Fibroblast of lung (primary cell): ENCODE data around the gene PRMT3. TPM values are rescaled to one million over a fixed set of nuclear protein-coding genes. Genes with fewer than 3 reads are reported as not detected.

ENCODE experiments used
- DNase-seq, 2 donors: peaks; one replicate each; pipeline versions ENCODE4 v3.0.0 to v3.0.0-alpha.2; 2010; ENCODE audit warnings: low read depth in 2 of 2
- H2AFZ ChIP-seq: 2 replicates; pipeline ENCODE4 v1.5.1; 2012; ENCODE audit warnings: low read length, control low read depth, inconsistent platforms
- H3K27ac ChIP-seq: 2 replicates; pipeline ENCODE4 v1.5.1; 2011; ENCODE audit warnings: low read length, control low read depth; ENCODE audit not compliant: insufficient read depth
- H3K27me3 ChIP-seq: 2 replicates; pipeline ENCODE4 v1.5.1; 2011; ENCODE audit warnings: mild to moderate bottlenecking, low read length; ENCODE audit not compliant: control insufficient read depth, insufficient read depth
- H3K36me3 ChIP-seq: 2 replicates; pipeline ENCODE4 v1.5.1; 2011; ENCODE audit warnings: low read length; ENCODE audit not compliant: control insufficient read depth, insufficient read depth
- H3K4me1 ChIP-seq: 2 replicates; pipeline ENCODE4 v1.5.1; 2011; ENCODE audit warnings: low read length; ENCODE audit not compliant: control insufficient read depth, insufficient read depth; ENCODE audit errors: extremely low read depth
- H3K4me2 ChIP-seq: 2 replicates; pipeline ENCODE4 v1.5.1; 2011; ENCODE audit warnings: low read length, control low read depth; ENCODE audit not compliant: insufficient read depth; ENCODE audit errors: extremely low read depth
- H3K4me3 ChIP-seq, 4 experiments: fragments of 200-600 bp in 1 of 4; sonication (generic) in 1 of 4; replicated peaks in 1 of 4; 2 replicates each; pipeline ENCODE4 v1.5.1; 2011 to 2016; ENCODE audit warnings: low read length in 4 of 4, low read depth in 3 of 4, mild to moderate bottlenecking in 3 of 4, control low read depth in 2 of 4, inconsistent platforms in 1 of 4, mixed read lengths in 1 of 4; ENCODE audit not compliant: insufficient read depth in 1 of 4; ENCODE audit errors: control extremely low read depth in 1 of 4
- H3K79me2 ChIP-seq: 2 replicates; pipeline ENCODE4 v1.5.1; 2012; ENCODE audit warnings: mild to moderate bottlenecking, low read length, inconsistent platforms; ENCODE audit not compliant: control insufficient read depth, insufficient read depth
- H3K9ac ChIP-seq: 2 replicates; pipeline ENCODE4 v1.5.1; 2011; ENCODE audit warnings: mild to moderate bottlenecking, low read length, control low read depth; ENCODE audit not compliant: insufficient read depth
- H3K9me3 ChIP-seq: 2 replicates; pipeline ENCODE4 v1.5.1; 2012; ENCODE audit warnings: low read depth, low read length; ENCODE audit not compliant: control insufficient read depth, insufficient read depth
- H4K20me1 ChIP-seq: 2 replicates; pipeline ENCODE4 v1.5.1; 2011; ENCODE audit warnings: low read length; ENCODE audit not compliant: control insufficient read depth, insufficient read depth; ENCODE audit errors: extremely low read depth
- EZH2 ChIP-seq: IDR thresholded peaks from 2 replicates; pipeline ENCODE4 v1.5.1; 2012; ENCODE audit warnings: low read length, control low read depth, mild to moderate bottlenecking; ENCODE audit errors: missing control alignments
- polyA plus RNA-seq, 2 donors: library from polyadenylated mRNA; depleted of rRNA in 1 of 2; stranded (reverse) in 1 of 2; unstranded in 1 of 2; fragments of >200 nt; gene quantifications; 2 replicates each; pipeline ENCODE4 v1.2.1, GENCODE V29; 2011 to 2012; ENCODE audit warnings: missing spikeins in 1 of 2
- total RNA-seq: library from RNA; depleted of rRNA; stranded (reverse); fragments of >200 nt; gene quantifications from 2 replicates; pipeline ENCODE4 v1.2.1, GENCODE V29; 2014
- TF ChIP-seq, protein P1 (sequence below), 2 donors: IDR thresholded peaks in 1 of 2; conservative IDR thresholded peaks in 1 of 2; 1 replicate in 1 of 2; 2 replicates in 1 of 2; pipeline ENCODE4 v1.5.1; 2011 to 2012; ENCODE audit warnings: low read length in 2 of 2, control low read depth in 1 of 2, inconsistent platforms in 1 of 2, low read depth in 1 of 2, mild to moderate bottlenecking in 1 of 2

The PRMT3 gene
- total and polyA plus RNA-seq, 2 donors (not counting 1 experiment from before 2014, with no cell fraction given) = 13.0 to 14.2 TPM

DNA sequence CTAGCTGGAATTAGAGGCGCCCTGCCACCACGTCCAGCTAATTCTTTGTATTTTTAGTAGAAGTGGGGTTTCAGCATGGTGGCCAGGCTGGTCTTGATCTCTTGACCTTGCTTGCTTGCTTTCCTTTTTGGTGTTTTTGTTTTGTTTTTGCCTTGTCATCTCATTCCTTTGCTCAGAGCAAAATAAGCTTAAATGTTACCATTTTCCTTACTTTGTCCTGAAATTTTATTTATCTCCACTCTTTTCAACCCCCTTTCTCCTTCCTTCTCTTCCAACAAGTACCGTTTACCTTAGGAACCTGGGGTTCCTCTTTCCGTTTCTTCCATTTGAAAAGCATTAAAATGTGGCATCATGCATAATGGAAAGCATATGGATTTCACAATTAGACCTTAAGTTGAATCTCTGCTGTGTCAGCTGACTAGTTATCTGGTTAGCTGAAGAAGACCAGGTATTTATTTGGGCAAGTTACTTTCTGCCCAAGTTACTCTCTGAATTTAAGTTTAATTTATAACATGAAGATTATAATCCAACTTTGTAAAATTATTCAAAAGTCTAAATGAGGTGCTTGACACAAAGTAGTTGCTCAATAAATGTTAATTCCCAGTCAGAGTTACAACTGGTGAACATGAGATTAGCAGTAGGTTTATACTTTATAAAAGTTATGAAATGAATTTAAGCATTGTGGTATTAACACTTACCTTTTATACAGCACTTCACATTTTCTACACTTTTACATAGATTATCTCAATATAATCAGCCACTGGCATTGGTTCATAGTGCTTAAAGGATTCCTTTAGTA, 69.7 kb downstream of the PRMT3 start:
- no peak for TF ChIP-seq EZH2
- TF ChIP-seq, protein P1, sequence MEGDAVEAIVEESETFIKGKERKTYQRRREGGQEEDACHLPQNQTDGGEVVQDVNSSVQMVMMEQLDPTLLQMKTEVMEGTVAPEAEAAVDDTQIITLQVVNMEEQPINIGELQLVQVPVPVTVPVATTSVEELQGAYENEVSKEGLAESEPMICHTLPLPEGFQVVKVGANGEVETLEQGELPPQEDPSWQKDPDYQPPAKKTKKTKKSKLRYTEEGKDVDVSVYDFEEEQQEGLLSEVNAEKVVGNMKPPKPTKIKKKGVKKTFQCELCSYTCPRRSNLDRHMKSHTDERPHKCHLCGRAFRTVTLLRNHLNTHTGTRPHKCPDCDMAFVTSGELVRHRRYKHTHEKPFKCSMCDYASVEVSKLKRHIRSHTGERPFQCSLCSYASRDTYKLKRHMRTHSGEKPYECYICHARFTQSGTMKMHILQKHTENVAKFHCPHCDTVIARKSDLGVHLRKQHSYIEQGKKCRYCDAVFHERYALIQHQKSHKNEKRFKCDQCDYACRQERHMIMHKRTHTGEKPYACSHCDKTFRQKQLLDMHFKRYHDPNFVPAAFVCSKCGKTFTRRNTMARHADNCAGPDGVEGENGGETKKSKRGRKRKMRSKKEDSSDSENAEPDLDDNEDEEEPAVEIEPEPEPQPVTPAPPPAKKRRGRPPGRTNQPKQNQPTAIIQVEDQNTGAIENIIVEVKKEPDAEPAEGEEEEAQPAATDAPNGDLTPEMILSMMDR (conservative IDR thresholded peaks at IDR 0.05 in 1 of 2, IDR thresholded peaks at IDR 0.05 in 1 of 2; ENCODE audit: low read depth in 1 of 2, low read length in 2 of 2) = no peak
- no peak overlapping the region for H3K27ac ChIP-seq
- DNase-seq = no peak
- no peak overlapping the region for H3K4me3 ChIP-seq
- no peaks in the 10 kb centered on the region for H4K20me1 ChIP-seq
- H3K79me2 ChIP-seq = no peaks in the 10 kb centered on the region
- no peaks in the 10 kb centered on the region for H3K4me1 ChIP-seq
- H3K27me3 ChIP-seq = no peaks in the 10 kb centered on the region
- no peaks in the 10 kb centered on the region for H3K36me3 ChIP-seq
- H3K4me2 ChIP-seq = no peak overlapping the region
- H3K9me3 ChIP-seq = no peaks in the 10 kb centered on the region
- no peak overlapping the region for H2AFZ ChIP-seq
- H3K9ac ChIP-seq = no peak overlapping the region

DNA sequence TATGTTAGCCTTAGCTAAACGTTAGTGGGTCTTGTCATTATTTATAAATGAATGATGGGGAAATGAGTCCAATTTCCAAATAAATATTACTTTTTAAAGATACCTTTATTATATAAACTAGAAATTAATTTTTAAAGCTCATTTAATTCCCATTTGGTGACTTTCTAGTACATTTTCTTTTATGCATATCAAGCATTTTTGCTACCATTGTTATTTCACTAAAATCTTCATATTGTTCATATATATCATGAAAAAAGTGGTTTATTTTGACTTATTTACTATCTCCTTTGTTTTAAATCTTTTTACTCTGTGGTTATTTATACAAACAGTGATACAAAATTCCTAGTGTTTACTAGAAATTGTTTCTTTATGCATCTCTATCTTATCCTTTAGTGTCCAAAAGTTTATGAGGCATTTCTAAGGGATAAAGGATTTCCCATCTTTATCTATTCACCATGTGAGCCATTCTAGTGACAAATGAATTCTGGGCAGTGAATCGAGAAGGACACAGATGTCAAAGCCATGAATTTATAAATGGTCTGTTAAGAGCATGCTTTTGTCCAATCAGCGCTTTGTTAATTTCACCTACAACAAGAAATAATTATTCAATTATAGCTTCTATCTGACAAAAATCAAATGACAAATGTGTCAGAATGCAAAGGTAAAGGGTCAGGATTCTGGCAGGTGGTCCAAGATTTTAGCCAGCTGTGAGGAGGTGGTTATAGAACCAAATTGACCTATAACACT, 70.6 kb downstream of the PRMT3 start:
- no peaks in the 10 kb centered on the region for H4K20me1 ChIP-seq
- no peaks in the 10 kb centered on the region for H3K4me1 ChIP-seq
- H3K4me3 ChIP-seq = no peak overlapping the region
- no peak overlapping the region for H2AFZ ChIP-seq
- DNase-seq = no peak
- H3K36me3 ChIP-seq = no peaks in the 10 kb centered on the region
- H3K9me3 ChIP-seq = no peaks in the 10 kb centered on the region
- H3K27ac ChIP-seq = no peak overlapping the region
- no peak overlapping the region for H3K9ac ChIP-seq
- no peaks in the 10 kb centered on the region for H3K79me2 ChIP-seq
- no peak overlapping the region for H3K4me2 ChIP-seq
- no peaks in the 10 kb centered on the region for H3K27me3 ChIP-seq
- TF ChIP-seq, protein P1 (conservative IDR thresholded peaks at IDR 0.05 in 1 of 2, IDR thresholded peaks at IDR 0.05 in 1 of 2; ENCODE audit: low read depth in 1 of 2, low read length in 2 of 2) = no peak
- no peak for TF ChIP-seq EZH2

- Histone ChIP-seq H3K9me3 (no peaks in the 10 kb centered on the region), H3K9ac (no peak overlapping the region), H3K4me2 (no peak overlapping the region), H2AFZ (no peak overlapping the region), H3K36me3 (no peaks in the 10 kb centered on the region), H3K27ac (no peak overlapping the region), H3K4me1 (no peaks in the 10 kb centered on the region), H3K27me3 (no peaks in the 10 kb centered on the region), H3K4me3 (no peak overlapping the region), H4K20me1 (no peaks in the 10 kb centered on the region), H3K79me2 (no peaks in the 10 kb centered on the region)
- no peak for DNase-seq
- TF ChIP-seq, protein P1 (conservative IDR thresholded peaks at IDR 0.05 in 1 of 2, IDR thresholded peaks at IDR 0.05 in 1 of 2; ENCODE audit: low read depth in 1 of 2, low read length in 2 of 2) = no peak
- no peak for TF ChIP-seq EZH2
These were observed 71.6 kb downstream of the PRMT3 start for GRCh38 chr11:20458905-20459632.
